Ammon's horn (tissue), 1 donor: ENCODE data around the gene POU6F2.

Experiments
- DNase-seq: peaks from one replicate; pipeline ENCODE4 v3.0.0-alpha.2; 2016; ENCODE audit warnings: low spot score

POU6F2 gene

DNA sequence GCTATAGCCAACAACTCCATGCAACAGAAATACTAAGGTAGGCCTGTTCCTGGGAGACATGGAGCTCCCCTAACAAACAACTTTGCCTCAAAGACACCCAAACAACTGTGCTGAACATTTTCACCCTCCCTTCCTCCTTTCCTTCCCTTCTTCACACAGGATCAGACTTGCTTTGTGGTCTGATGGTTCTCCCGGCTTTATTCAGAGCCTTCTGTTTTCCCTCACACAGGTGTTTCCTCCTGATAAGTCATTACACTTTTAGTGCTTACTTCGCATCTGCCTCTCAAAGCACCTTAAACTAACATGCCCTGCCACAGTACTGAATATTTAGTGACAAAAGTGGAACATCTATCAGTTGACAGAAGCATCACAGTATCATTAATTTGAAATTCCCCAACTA, 532.2 kb downstream of the POU6F2 start:
- DNase-seq: no peak

DNA sequence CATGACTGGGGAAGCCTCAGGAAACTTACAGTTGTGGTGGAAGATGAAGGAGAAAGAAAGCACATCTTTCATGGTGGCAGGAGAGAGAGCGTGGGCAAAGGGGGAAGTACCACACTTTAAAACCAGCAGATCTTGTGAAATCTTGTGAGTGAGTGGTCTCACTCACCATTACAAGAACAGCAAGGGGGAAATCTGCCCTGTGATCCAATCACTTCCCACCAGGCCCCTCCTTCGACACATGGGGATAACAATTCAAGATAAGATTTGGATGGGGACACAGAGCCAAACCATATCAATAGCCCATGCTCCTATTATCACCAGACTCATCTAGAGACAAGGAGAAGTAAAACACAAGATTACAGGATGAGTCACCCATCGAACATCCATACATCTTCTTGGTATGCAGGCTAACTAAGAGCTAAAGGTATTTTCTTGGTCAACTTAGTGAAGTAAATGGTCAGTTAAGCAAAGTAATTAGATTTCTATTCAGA, 533.2 kb downstream of the POU6F2 start:
- DNase-seq: no peak

DNA sequence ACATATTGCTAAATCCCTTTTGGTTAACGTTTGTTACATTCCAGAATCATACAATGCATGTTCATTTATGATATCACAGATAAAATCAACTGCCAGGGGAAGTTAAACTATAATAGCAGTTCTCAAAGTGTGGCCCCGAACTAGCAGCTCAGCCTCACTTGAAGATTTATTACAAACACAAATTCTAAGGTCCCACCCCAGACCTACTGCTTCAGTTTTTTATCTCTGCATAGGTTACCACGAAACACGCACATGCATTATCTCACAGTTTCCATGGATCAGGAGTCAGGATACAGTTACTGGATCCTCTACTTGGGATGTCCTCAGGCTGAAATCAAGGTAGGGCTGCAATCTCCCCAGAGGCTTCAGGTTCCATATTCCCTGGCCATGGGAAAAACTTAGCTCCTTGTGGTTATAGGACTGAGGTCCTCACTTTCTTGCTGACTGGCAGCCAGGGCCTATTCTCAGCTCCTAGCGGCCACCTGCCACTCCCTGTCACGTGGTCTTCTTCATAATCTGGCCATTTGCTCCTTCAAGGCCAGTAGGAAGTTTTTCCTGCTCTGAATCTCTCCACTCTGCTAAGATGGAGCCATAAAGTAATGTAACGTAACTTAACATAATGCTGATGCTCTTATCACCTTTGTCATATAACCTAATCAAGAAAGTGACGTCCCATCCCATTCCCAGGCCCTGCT, 538.0 kb downstream of the POU6F2 start:
- DNase-seq: no peak

DNA sequence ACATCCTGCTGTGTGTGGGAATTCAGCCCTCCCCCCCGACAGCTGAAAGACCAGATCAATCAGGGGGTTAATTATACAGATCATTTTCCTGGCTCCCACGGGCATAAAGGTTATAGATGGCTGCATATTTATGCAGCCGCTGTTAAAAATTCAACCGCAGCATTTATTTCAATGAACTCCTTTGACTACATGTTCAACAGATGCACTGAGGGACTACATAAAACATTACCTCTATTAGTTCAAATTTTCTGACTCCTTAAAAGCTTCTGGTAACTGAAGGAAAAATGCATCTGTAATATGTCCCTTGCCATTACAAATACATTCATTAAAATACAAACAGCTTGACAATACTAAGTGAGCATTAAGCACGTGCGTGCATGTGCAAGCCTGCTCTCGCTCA, 538.8 kb downstream of the POU6F2 start:
- no peak for DNase-seq

DNA sequence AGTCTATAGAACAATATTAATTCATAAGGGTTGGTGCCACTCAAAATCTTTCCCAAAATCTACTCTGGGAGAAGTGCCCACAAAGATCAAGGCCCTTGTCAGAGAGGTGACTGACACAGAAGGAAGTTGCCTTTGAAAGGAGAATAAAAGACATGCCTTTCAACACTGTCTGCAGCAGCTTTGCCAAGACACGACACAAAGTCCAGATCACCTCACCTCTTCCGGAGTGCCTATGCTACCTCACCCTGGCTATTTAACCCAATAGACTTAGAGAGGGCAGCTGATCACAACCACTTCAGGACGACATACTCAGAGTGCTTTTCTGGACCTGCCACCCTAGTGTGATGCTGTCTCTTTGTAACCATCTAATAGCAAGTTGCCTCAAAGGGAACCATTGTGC, 539.5 kb downstream of the POU6F2 start:
- no peak for DNase-seq
